Measurements from ENCODE around the gene NCLN. TPM values are rescaled to one million over a fixed set of nuclear protein-coding genes. Genes with fewer than 3 reads are reported as not detected.

The NCLN gene
- total and polyA plus RNA-seq, 9 of the 15 experiments (the other 6 are each of a cell fraction or from before 2014, with no cell fraction given) = 3.8 to 126 (median 39.6) TPM

DNA sequence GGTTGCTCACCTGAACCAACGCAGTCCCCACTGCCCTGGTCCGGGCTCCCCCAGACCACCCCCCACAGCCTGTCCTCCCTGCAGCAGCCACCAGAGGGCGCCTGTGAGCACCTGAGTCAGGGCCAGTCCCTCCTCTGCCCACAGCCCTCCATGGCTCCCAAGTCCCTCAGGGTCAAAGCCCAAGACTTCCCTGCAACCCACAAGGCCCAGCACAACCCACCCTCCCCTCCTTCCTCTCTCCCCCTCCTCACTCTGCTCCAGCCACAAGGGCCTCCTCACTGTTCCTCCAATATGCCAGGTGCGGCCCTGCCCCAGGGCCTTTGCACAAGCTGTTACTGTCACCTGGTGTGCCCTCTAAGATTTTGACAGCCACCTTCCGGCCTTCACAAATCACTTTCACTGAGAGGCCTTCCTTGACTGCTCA lies 39.0 kb upstream of the NCLN start (continued):
- TF ChIP-seq, protein P1, sequence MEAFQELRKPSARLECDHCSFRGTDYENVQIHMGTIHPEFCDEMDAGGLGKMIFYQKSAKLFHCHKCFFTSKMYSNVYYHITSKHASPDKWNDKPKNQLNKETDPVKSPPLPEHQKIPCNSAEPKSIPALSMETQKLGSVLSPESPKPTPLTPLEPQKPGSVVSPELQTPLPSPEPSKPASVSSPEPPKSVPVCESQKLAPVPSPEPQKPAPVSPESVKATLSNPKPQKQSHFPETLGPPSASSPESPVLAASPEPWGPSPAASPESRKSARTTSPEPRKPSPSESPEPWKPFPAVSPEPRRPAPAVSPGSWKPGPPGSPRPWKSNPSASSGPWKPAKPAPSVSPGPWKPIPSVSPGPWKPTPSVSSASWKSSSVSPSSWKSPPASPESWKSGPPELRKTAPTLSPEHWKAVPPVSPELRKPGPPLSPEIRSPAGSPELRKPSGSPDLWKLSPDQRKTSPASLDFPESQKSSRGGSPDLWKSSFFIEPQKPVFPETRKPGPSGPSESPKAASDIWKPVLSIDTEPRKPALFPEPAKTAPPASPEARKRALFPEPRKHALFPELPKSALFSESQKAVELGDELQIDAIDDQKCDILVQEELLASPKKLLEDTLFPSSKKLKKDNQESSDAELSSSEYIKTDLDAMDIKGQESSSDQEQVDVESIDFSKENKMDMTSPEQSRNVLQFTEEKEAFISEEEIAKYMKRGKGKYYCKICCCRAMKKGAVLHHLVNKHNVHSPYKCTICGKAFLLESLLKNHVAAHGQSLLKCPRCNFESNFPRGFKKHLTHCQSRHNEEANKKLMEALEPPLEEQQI (IDR thresholded peaks at IDR 0.05) = peak; percentile 73; the same call in 1 of the 2 replicates
- TF ChIP-seq ZBTB7A (IDR thresholded peaks at IDR 0.05; ENCODE audit: borderline replicate concordance, control insufficient read depth, low read depth, low read length) = peak; percentile 96
- 0 out of 2 replicates have a peak, but pooled peaks have one; percentile 25 for TF ChIP-seq FOSL1 (tag; conservative IDR thresholded peaks at IDR 0.05)
- TF ChIP-seq, protein P2, sequence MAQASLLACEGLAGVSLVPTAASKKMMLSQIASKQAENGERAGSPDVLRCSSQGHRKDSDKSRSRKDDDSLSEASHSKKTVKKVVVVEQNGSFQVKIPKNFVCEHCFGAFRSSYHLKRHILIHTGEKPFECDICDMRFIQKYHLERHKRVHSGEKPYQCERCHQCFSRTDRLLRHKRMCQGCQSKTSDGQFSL (CRISPR knock-in tag; IDR thresholded peaks at IDR 0.05) = peak; percentile 97
- TF ChIP-seq, protein P2 (tag; IDR thresholded peaks at IDR 0.05) = peak in 1 of 2 experiments; percentile 91; a peak in 2 of 4 replicates
- no peak for TF ChIP-seq GTF2F1 (IDR thresholded peaks at IDR 0.05; ENCODE audit: low read depth, low read length)
- TF ChIP-seq BCOR (IDR thresholded peaks at IDR 0.05) = peak; percentile 99
- TF ChIP-seq ZNF280B (CRISPR knock-in tag; IDR thresholded peaks at IDR 0.05) = no peak
- TF ChIP-seq ZKSCAN3 (CRISPR knock-in tag; IDR thresholded peaks at IDR 0.05) = no peak
- TF ChIP-seq SMC3 (conservative IDR thresholded peaks at IDR 0.05; ENCODE audit: insufficient read depth, low read depth, low read length) = peak; percentile 71
